Muscle layer of duodenum (tissue), 2 donors: ENCODE data around the gene LYRM2.

Source experiments
- H3K27ac ChIP-seq: one replicate; pipeline ENCODE4 v1.7.0; 2013; ENCODE audit warnings: mild to moderate bottlenecking, low read length
- H3K27me3 ChIP-seq: one replicate; pipeline ENCODE4 v1.7.0; 2013; ENCODE audit warnings: low read depth, mild to moderate bottlenecking, control low read depth, low read length
- H3K36me3 ChIP-seq, 2 donors: one replicate each; pipeline ENCODE4 v1.7.0; 2013; ENCODE audit warnings: low read length in 2 of 2, control low read depth in 1 of 2, mild to moderate bottlenecking in 1 of 2; ENCODE audit not compliant: insufficient read depth in 2 of 2, control insufficient read depth in 1 of 2
- H3K4me1 ChIP-seq, 2 donors: one replicate each; pipeline ENCODE4 v1.7.0; 2013; ENCODE audit warnings: low read length in 2 of 2, mild to moderate bottlenecking in 2 of 2, control low read depth in 1 of 2, moderate library complexity in 1 of 2; ENCODE audit not compliant: insufficient read depth in 2 of 2, control insufficient read depth in 1 of 2
- H3K4me3 ChIP-seq, 2 donors: one replicate each; pipeline ENCODE4 v1.7.0; 2013; ENCODE audit warnings: low read length in 2 of 2, low read depth in 1 of 2, mild to moderate bottlenecking in 1 of 2
- H3K9me3 ChIP-seq, 2 donors: one replicate each; pipeline ENCODE4 v1.7.0; 2013; ENCODE audit warnings: low read length in 2 of 2, control low read depth in 1 of 2, mild to moderate bottlenecking in 1 of 2; ENCODE audit not compliant: control insufficient read depth in 1 of 2
- donor health status: healthy.

LYRM2 gene

DNA sequence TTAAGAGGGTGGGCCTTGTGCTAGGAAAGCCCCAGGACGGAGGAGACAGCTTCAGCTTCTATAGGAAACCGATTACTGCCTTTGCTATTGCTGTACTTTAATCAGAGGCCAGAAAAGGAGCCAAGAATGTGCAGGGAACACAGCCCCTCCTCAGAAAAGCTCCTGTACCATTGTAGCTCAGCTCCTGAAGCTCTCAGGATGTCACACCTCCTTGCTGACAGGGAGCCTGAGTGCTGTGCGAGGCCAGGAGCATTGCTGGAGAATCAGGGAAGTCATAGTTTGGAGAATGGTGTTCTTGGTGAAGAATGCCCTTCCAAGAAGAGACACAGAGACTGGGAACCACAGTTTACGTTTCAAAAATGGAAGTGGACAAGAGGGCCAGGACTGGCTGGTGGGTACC, 46.8 kb downstream of the LYRM2 start:
- Histone ChIP-seq H3K36me3 (no peaks in the 10 kb centered on the region), H3K4me1 (no peaks in the 10 kb centered on the region), H3K27ac (no peak overlapping the region), H3K27me3 (no peaks in the 10 kb centered on the region), H3K9me3 (no peaks in the 10 kb centered on the region), H3K4me3 (no peak overlapping the region)

DNA sequence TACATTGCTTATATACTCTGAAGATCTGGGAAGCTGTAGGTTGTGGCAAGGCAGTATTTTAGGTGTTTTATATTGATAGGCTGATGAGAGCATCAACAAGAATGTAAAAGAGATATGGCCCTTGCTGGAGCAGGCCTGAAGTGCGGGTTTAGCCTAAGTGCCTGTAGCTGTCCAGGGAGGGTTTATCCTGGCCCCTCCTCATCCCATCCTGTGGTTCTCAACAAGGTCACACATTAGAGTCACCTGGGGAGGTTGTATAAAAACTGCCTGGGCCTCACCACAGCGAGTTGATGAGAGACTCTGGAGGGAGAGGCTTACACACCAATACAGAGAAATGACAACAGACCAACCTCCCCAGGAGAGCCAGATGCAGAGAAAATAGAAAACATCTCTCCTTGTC, 48.4 kb downstream of the LYRM2 start:
- Histone ChIP-seq H3K36me3 (no peaks in the 10 kb centered on the region), H3K9me3 (no peaks in the 10 kb centered on the region), H3K4me1 (no peaks in the 10 kb centered on the region), H3K27me3 (no peaks in the 10 kb centered on the region), H3K27ac (no peak overlapping the region), H3K4me3 (no peak overlapping the region)

DNA sequence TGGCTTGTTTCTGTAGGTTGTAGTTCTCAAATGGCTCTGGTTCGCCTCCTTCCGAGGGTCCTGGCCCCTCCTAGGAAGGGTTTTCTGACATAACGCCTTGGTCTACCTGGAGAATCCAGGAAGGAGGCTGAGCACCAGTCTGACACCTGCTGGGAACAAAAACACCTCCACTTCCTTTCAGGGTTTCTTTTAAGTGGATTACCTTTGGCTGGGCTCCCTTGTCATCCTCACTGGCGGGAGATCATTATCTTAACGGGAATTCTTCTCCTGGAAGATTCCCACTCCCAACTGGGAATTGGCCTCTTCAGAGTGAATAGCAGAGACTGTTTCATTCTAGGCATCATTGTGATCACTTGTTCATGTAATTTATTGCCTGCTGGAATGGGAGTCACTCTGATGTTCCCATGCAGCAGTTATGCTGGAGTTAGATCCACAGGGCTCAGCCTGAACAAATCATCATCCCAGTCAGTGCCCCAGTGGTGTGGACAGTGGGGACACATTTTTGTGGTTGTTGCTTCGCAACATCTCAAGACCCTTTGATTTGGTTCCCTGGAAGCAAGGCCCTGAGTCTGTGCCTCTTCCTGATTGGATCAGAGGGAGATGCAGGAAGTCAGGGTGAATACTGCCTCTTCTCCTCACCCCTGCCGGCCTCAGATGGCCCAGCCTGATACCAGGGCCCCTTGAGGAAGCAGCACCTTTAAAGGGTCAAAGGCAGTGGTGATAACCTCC, 49.1 kb downstream of the LYRM2 start:
- no peaks in the 10 kb centered on the region for H3K36me3 ChIP-seq
- no peaks in the 10 kb centered on the region for H3K4me1 ChIP-seq
- H3K27ac ChIP-seq, result no peak overlapping the region
- H3K9me3 ChIP-seq, result no peaks in the 10 kb centered on the region
- no peaks in the 10 kb centered on the region for H3K27me3 ChIP-seq
- H3K4me3 ChIP-seq, result no peak overlapping the region

GRCh38 chr6:89585154-89585553, 53.4 kb downstream of the LYRM2 start:
- Histone ChIP-seq H3K4me3 (no peak overlapping the region), H3K9me3 (no peaks in the 10 kb centered on the region), H3K27me3 (no peaks in the 10 kb centered on the region), H3K36me3 (no peaks in the 10 kb centered on the region), H3K27ac (no peak overlapping the region), H3K4me1 (no peaks in the 10 kb centered on the region)

DNA sequence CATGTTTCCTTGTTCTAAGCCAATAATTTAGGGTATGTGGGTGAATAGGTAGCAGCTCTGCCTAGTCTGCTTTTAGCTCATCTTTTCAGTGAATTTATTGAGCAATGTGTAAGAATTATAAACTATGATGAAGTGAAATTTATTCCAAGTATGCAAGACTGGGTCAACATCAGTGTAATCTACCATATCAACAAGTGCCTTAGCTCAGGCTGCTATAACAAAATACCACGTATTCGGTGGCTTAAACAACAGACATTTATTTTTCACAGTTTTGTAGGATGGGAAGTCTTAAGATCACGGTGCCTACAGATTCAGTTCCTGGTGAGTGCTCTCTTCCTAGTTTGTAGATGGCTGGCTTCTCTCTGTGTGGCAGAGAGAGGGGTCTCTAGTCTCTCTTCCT, 54.0 kb downstream of the LYRM2 start:
- H3K9me3 ChIP-seq, result no peaks in the 10 kb centered on the region
- H3K36me3 ChIP-seq, result no peaks in the 10 kb centered on the region
- H3K4me1 ChIP-seq, result no peaks in the 10 kb centered on the region
- no peaks in the 10 kb centered on the region for H3K27me3 ChIP-seq
- no peak overlapping the region for H3K27ac ChIP-seq
- H3K4me3 ChIP-seq, result no peak overlapping the region

DNA sequence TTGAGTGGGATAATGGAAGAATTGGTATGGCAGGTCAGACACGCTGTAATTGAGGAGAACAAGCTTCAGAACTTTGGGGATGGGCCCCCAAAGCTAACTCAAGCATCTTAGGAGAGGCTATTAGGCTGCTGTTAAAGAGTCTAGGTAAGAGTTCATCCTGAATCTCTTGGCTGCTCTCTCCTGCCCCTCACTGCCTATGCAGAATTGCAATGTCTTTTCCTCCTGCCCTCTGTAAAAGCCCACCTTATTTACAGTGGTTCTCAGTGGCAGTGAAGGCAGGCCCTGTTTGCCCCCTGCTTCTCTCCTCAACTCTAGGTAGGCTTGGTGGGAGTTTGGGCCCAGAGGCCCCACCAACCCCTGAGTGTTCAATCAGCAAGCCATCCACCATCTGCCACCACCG, 55.0 kb downstream of the LYRM2 start:
- Histone ChIP-seq H3K36me3 (no peaks in the 10 kb centered on the region), H3K27ac (no peak overlapping the region), H3K4me3 (no peak overlapping the region), H3K9me3 (no peaks in the 10 kb centered on the region), H3K4me1 (no peaks in the 10 kb centered on the region), H3K27me3 (no peaks in the 10 kb centered on the region)

DNA sequence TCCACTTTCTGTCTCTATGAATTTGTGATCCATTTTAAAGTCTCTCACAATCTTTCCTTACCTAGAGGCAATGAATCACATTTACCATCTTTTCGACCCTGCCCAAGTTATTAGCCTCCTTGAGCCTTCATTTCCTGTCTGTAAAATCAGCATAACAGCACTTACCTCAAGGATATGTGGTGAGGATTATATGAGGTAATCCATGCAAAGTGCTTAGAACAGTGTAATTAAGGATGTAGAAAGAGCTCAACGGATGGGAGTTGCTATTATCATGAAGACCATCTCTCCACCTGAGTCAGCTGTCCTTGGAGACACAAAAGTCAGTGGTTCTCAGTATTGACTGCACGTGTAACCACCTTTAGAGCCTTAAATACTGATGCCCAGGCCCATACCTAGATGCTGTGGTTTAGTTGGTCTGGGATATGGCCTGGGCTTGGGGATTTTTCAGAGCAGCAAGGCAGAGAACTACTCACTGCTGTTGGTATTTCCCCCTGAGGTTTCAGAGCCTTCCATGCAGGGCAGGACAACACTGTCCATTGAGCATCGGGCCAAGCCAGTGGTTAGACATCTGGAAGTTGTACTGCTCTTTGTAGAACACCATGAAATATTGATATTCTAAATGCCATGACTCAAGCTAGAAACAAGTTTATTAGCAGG, 55.8 kb downstream of the LYRM2 start:
- H3K9me3 ChIP-seq, result no peaks in the 10 kb centered on the region
- H3K36me3 ChIP-seq, result no peaks in the 10 kb centered on the region
- no peak overlapping the region for H3K27ac ChIP-seq
- H3K27me3 ChIP-seq, result no peaks in the 10 kb centered on the region
- no peaks in the 10 kb centered on the region for H3K4me1 ChIP-seq
- no peak overlapping the region for H3K4me3 ChIP-seq

GRCh38 chr6:89581689-89582088, 56.9 kb downstream of the LYRM2 start:
- Histone ChIP-seq H3K36me3 (no peaks in the 10 kb centered on the region), H3K4me1 (no peaks in the 10 kb centered on the region), H3K27ac (no peak overlapping the region), H3K27me3 (no peaks in the 10 kb centered on the region), H3K4me3 (no peak overlapping the region), H3K9me3 (no peaks in the 10 kb centered on the region)

- no peaks in the 10 kb centered on the region for H3K27me3 ChIP-seq
- H3K36me3 ChIP-seq, result no peaks in the 10 kb centered on the region
Observed at GRCh38 chr6:89580997-89581666, 57.4 kb downstream of the LYRM2 start.

GRCh38 chr6:89575562-89575960, 63.0 kb downstream of the LYRM2 start:
- H3K36me3 ChIP-seq, result no peaks in the 10 kb centered on the region
- H3K27ac ChIP-seq, result no peak overlapping the region
- no peaks in the 10 kb centered on the region for H3K9me3 ChIP-seq
- H3K27me3 ChIP-seq, result no peaks in the 10 kb centered on the region
- no peaks in the 10 kb centered on the region for H3K4me1 ChIP-seq
- no peak overlapping the region for H3K4me3 ChIP-seq

More at GRCh38 chr6:89580997-89581666, 57.4 kb downstream of the LYRM2 start:
- Histone ChIP-seq H3K4me3 (no peak overlapping the region), H3K27ac (no peak overlapping the region), H3K9me3 (no peaks in the 10 kb centered on the region), H3K4me1 (no peaks in the 10 kb centered on the region)

- Histone ChIP-seq H3K27ac (no peak overlapping the region), H3K9me3 (no peaks in the 10 kb centered on the region), H3K4me1 (no peaks in the 10 kb centered on the region), H3K27me3 (no peaks in the 10 kb centered on the region), H3K4me3 (no peak overlapping the region), H3K36me3 (no peaks in the 10 kb centered on the region)
Observed at GRCh38 chr6:89574910-89575561, 63.5 kb downstream of the LYRM2 start.
